GM10248 (cell line): Measurements from ENCODE around the gene HOXB9.

Experiments
- CTCF ChIA-PET: fragments of 300-600 bp; sonication (Branson Sonifier 250); formaldehyde crosslinking; extraction: SDS; loops from one replicate; lab custom pipeline; 2021; ENCODE audit warnings: antibody characterized with exemption; lab: Yijun Ruan, JAX
- POLR2A ChIA-PET: fragments of 350-650 bp; sonication (Branson Sonifier 250); formaldehyde crosslinking; extraction: SDS; loops from one replicate; lab custom pipeline; 2020; ENCODE audit warnings: antibody characterized with exemption; lab: Yijun Ruan, JAX
- DNase-seq: peaks from one replicate; pipeline ENCODE4 v3.0.0; 2012; ENCODE audit errors: extremely low spot score
- CTCF ChIP-seq: IDR thresholded peaks from 2 replicates; pipeline ENCODE4 v1.5.1; 2012; ENCODE audit warnings: mild to moderate bottlenecking, low read depth; ENCODE audit errors: extremely low read depth, missing control alignments, control extremely low read depth

Gene HOXB9

GRCh38 chr17:48594538-48595277 lies 31.4 kb downstream of the HOXB9 start:
- ChIA-PET POLR2A (no interaction called here), CTCF (interaction anchor here (0.9 to 4.1 kb wide), 14 partner anchors 19 to 460 kb away, joined by 3 to 51 read pairs (median 4); partner anchors contain the start of gene HOXB8)
- TF ChIP-seq CTCF: no peak
- no peak for DNase-seq

GRCh38 chr17:48593840-48594537 lies 32.2 kb downstream of the HOXB9 start:
- peak; percentile 92 for TF ChIP-seq CTCF
- peak; percentile 89 for DNase-seq
- CTCF ChIA-PET: interaction anchor here (0.8 to 4.1 kb wide), 42 partner anchors 19 to 568 kb away, joined by 3 to 51 read pairs (median 4); partner anchors contain the start of gene HOXB8
- POLR2A ChIA-PET: interaction anchor here (0.6 kb wide), 1 partner anchor 24 kb away, joined by 8 read pairs; no protein-coding TSS in a partner anchor

DNA sequence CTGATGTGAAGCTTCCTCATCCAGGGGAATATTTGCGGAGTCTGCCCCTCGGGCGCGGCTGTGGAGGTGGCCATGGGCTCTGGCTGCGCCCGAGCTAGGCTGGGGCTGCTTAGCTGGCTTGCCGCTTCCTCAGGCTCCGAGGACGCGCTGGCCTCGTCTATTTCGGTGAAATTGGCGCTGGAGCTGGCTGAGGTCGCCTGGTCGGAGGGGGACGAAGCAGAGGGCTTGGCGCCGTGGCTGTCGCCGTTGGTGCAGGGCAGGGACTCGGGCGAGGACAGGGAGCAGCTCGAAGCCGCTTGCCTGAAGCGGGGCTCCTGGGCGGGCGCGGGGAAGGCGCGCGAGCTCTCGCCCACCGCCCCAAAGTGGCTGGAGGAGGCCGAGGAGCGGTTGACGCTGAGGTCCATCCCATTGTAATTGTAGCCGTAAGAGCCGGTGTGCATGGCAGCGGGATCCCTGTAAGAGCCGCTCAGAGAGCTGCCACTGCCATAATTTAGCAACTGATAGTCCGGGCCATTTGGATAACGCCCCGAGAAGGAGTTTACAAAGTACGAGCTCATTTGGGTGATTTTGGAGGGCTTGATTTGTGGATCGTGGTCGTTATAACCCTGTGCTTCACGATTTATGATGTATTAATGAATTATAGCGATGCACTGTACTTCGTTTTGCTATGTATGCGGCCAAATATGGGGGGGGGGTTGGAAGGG lies 32.9 kb downstream of the HOXB9 start, which contains the start of gene HOXB5:
Gene HOXB5, minus strand, starts transcription at position 654 of the 704 bp plus-strand sequence. Its CDS starts 97 bp downstream, at position 557.
- no peak for TF ChIP-seq CTCF
- no peak for DNase-seq
- ChIA-PET POLR2A (interaction anchor here (0.6 kb wide), 1 partner anchor 25 kb away, joined by 8 read pairs; no protein-coding TSS in a partner anchor), CTCF (interaction anchor here (0.6 to 4.1 kb wide), 76 partner anchors 14 to 576 kb away, joined by 3 to 51 read pairs (median 4); partner anchors contain the start of gene HOXB8)

- TF ChIP-seq CTCF: no peak
- ChIA-PET POLR2A (no interaction called here), CTCF (interaction anchor here (0.8 to 4.1 kb wide), 66 partner anchors 14 to 575 kb away, joined by 3 to 51 read pairs (median 4); partner anchors contain the start of gene HOXB8)
- DNase-seq: no peak
Observed at GRCh38 chr17:48592577-48592976, 33.6 kb downstream of the HOXB9 start.

- ChIA-PET POLR2A (no interaction called here), CTCF (interaction anchor here (0.9 to 4.1 kb wide), 26 partner anchors 13 to 517 kb away, joined by 3 to 51 read pairs (median 6); partner anchors contain the start of gene HOXB9)
- no peak for DNase-seq
- TF ChIP-seq CTCF: no peak
Observed at GRCh38 chr17:48592057-48592514, 34.1 kb downstream of the HOXB9 start.
